Umbilical cord (tissue), 2 donors: ENCODE data around the gene C1orf50. TPM values are rescaled to one million over a fixed set of nuclear protein-coding genes. Genes with fewer than 3 reads are reported as not detected.
A peak's percentile ranks its signal among the peaks of the same experiment; 100 is the strongest.
"Not testable (repeated sequence)": the region's sequence is repeated elsewhere in the genome, so short reads cannot be mapped to it uniquely, and the experiment has no call there.

Experiments used
- DNase-seq: peaks from one replicate; pipeline ENCODE4 v3.0.0-alpha.2; 2015; ENCODE audit warnings: low spot score
- total RNA-seq: library from RNA; depleted of rRNA; stranded (reverse); fragments of >200 nt; gene quantifications from one replicate; pipeline ENCODE4 v1.2.3, GENCODE V29; 2014; ENCODE audit warnings: low replicate concordance; ENCODE audit not compliant: insufficient read depth

C1orf50 gene
- total RNA-seq, 1 donor from 2014 or later = 4.8 TPM

DNA sequence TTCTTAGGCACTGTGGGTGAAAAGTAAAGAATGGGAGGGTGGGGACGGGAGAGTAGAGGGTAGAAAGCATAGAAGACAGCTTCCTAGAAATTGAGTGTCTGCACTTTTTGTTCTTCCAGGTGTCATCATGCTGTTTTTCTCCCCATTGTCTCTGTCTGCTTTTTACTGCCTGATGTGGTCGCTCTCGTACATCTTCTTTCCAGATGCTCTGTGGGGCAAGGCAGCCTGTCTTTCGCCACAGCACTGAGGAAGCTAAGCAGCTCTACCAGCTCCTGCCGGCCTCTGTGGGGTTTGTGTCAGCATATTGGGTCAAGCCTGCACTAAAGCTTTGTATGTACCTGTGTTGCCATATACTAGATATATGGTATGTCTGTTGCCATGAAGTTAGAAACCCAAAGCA is 30.9 kb downstream of the C1orf50 start:
- DNase-seq = no peak

DNA sequence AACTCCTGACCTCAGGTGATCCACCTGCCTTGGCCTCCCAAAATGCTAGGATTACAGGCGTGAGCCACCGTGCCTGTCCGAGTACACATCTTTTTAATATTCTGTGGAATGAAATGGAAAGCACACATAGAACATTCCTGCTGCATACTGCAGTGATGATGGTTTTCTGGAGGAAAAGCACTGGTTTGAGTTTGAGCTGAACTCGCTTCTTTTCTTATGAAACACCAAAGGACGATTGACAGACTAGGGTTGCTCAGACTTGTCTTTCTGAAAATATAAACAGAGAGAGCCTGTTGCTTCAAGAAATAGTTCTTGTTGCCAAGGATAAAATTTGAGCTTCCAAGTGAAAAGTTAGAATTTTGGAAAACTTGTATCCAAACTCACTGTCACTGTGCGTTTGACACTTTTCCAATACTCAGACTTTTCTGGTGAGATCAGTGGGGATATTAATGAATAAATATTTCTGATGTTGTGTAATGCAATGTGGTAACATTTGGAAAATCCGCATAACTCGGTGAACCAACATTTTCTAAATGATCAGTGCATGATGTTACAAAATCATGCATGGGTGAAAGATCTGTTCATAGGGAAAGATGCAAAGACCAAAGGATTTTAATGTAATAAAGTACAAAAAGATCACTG is 34.9 kb downstream of the C1orf50 start:
- no peak for DNase-seq

- DNase-seq = no peak
Observed at GRCh38 chr1:42806171-42806570, 39.1 kb downstream of the C1orf50 start.

DNA sequence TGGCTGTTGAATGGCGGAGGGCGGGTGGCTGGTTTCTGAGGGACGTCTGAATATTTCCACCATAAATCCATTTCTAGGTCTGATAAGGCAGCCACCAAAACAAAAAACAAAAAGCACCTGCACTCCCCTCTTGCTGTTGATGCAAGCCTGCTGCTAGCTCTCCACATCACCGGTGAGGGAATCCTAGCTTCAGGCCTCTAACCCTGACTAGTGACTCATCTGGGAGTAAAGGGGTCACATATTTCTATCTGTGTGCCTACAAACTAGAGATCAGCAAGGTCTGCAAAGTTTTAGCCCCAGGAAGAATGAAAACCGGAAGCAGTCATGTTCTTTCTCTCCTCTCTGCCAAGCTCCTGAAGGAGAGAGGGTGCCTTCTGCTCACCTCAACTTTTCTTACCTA is 39.5 kb downstream of the C1orf50 start:
- no peak for DNase-seq

DNA sequence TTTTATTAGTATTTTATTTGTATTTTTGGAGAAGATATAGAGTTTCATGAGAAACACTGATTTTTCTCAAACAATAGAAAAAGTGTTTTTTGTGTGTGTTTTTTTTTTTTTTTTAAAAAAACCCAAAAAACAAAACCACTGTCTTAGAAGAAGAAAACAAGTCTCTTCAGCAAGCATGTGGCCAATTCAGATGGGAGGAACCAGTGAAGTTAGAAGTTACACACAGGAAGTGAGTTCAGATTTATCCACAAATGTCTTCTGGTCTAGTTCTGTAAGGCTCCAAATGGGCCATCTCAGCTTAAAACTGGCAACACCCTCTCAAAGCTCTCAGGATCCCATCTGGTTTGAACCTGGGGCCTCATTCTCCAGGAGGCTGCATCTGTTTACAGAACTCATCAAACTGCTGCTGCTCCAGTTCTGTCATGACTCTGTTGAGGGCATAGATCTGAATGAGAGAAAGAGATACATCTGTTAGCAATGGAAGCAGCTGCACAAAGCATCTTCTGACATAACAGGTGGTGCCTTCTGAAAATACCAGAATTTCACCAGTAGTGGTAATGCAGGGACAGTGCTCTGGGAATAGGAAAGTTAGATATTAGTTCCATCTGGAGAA is 40.1 kb downstream of the C1orf50 start:
- no peak for DNase-seq

- not testable (repeated sequence) for DNase-seq
Observed at GRCh38 chr1:42814815-42815214, 47.8 kb downstream of the C1orf50 start.

GRCh38 chr1:42815941-42816584 is 49.0 kb downstream of the C1orf50 start:
- DNase-seq = peak; percentile 49

DNA sequence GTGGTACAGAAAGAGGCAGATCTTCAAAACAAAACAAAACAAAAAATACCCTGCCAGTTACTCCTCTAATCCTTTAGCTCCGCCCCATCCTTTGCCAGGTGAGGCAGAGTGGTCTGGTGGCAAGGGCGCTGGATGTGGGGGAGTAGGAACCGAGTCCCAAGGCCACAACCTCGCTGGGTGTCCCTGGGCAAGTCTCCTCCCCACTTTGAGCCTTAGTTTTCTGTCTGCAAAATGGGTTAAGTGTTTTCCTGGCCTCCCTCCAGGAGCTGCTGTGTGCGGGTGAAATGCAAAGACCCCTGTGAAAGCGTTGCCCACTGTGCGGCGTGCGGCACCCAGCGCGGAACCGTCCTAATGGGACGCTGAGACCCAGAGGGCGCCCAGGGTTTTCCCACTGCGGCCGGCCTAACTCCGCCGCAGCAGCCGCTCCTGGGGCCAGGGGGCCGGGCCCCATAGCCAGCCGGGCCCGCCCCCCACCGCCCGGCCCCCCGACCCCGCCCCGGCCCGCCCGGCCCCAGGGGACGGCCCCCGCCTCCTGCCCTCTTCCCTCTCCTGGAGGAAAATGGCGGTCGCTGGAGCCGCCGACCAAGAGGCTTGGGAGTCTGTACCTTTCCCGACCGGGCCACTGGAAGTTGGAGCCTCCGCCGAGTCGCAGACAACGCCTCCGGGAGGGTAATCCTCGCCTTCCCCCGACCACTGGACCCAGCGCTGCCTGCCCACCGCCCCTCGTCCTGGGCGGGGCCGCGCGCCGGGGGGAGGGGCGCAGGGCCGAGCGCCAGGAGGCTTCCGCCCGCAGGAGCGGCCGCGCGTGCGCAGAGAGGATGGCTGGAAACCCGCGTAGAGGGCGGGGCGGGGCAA is 49.8 kb downstream of the C1orf50 start, which contains the start of the genes ERMAP and SVBP:
Gene ERMAP, plus strand, starts transcription at position 538 of the 855 bp plus-strand sequence. CDS start 13,327 bp downstream, outside the sequence.
Gene SVBP, minus strand, starts transcription at position 813 of the 855 bp plus-strand sequence. CDS start 853 bp downstream, outside the sequence.
- DNase-seq = peak; percentile 95

- DNase-seq = no peak
Observed at GRCh38 chr1:42817440-42817767, 50.4 kb downstream of the C1orf50 start.

GRCh38 chr1:42817976-42818375 is 50.9 kb downstream of the C1orf50 start:
- no peak for DNase-seq

DNA sequence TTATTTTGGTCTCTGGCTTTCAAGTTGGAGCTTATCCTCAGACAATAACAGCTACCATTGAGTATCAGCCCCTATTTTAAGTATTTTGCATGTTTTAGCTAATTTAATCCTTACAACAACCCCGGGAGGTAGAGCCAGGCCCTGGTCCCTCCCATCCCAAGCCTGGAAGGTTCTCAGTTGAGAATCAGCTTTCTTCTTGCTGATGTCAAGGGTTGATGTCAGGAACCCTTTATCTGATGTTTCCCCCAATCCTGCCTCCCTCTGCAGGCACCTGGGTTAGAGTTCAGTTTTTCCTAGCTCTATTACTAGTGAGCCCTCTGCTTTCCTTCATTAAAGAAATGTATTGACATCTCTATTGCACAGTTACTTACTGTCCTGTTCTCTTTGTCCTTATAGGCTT is 53.8 kb downstream of the C1orf50 start:
- DNase-seq = no peak

GRCh38 chr1:42821690-42822089 is 54.6 kb downstream of the C1orf50 start:
- no peak for DNase-seq

DNA sequence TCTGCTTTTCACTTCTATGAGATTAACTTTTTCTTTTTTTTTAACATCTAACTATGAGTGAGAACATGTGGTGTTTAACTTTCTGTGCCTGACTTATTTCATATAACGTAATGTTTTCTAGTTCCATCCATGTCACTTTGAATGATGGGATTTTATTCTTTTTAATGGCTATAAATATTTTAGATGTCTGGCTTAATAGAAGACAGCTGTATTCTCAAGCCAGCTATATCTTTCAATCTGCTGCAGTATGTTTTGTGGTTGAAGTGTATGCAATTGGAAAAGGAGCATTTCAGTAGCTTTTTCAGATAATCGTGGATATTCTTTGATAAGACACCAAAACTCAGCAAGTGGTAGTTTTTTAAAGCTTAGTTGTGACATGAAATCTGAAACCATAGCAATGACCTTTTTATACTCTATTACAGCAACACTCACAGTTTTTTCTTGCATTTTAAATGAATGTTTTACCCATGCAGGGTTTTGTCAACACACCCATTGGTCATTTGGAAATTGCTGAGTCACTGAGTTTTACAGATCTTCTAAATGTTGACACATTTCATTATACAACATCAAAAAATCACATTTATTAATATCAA is 55.8 kb downstream of the C1orf50 start:
- peak; percentile 39 for DNase-seq

DNA sequence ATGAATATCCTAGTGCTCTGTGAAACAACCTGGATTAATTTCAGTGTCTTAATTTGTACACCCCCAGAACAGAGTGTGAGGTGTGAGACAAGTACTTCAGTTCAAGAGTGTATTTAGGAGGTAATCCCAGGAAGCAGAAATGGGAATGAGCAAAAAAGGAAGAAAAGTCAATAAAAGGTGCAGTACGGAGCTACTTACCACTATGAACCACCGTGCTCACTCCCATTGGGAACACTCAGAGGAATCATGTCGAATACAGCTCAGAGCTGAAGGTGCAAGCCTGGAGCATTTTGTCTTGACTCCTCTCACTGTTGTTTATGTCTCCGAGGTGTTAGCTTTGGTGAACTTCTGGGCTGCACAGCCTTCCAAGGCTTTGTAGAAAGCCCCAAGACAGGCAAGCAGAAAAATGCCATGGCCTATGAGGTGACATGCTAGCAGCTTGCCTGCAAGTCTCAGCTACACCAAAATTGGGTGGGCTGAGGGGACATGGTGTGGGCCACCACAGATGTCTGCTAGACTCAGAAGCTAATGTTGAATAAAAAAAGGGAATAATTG is 57.5 kb downstream of the C1orf50 start:
- DNase-seq = no peak

GRCh38 chr1:42825036-42825851 is 58.2 kb downstream of the C1orf50 start:
- DNase-seq = peak; percentile 59

Other genes starting within 250 kb of the C1orf50 start
- gene PPIH, start 108.8 kb upstream of the C1orf50 start, total RNA-seq = 10.4 TPM
- gene YBX1, start 84.8 kb upstream of the C1orf50 start, total RNA-seq = 499 TPM
- gene CLDN19, start 27.0 kb upstream of the C1orf50 start, total RNA-seq = not detected
- 160 TPM for gene P3H1, start 221 bp upstream of the C1orf50 start, total RNA-seq
- gene TMEM269, start 17.7 kb downstream of the C1orf50 start, total RNA-seq = not detected
- gene ERMAP, start 49.9 kb downstream of the C1orf50 start, total RNA-seq = 27.4 TPM
- gene SVBP, start 50.1 kb downstream of the C1orf50 start, total RNA-seq = 38.3 TPM
- gene ZNF691, start 79.4 kb downstream of the C1orf50 start, total RNA-seq = 8.2 TPM
- 201 TPM for gene SLC2A1, start 191.6 kb downstream of the C1orf50 start, total RNA-seq